NCI-H1694 (cell line): ENCODE results near the gene BAIAP2L1.
"Not testable (repeated sequence)": the region's sequence is repeated elsewhere in the genome, so short reads cannot be mapped to it uniquely, and the experiment has no call there.

Experiments used
- DNase-seq: peaks from one replicate; lab custom pipeline; 2025; lab: John Stamatoyannopoulos, UW

Gene BAIAP2L1

DNA sequence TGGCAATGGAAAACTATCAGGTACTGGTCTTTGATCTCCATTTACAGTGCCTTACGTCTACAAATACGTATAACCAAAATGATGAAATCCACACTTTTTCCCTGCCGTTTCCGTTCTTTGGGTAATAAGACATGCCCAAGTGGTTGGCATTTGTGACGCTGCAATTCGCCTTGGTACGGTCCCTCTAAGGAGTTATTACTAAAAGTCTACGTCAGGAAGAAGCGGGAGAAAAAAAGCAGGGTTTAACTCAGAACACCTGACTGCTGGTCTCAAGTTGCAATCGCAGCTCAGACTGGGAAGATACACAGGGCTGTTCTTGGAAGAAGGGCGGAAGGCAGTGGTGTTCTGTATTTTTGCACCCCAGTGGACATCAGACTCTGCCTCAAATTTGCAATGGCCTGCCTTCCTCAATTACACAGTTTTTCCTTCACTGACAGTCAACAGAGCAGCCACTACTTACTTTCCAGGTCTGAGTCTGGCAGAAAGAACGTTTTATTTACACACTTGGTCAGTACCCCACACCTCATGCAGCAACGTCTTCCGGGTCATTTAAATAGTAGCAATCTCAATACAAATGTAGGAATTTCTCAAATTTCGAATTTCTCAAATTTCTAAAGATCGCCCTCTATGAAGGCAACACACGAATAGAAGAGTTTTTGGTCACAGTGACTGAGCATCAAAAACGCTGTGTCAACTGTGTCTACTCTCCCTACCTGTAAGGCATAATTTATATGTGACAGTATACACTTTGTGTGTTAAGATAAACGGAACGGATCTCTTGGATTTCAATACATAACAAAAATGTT, 2.1 kb downstream of the BAIAP2L1 start:
- no peak for DNase-seq

DNA sequence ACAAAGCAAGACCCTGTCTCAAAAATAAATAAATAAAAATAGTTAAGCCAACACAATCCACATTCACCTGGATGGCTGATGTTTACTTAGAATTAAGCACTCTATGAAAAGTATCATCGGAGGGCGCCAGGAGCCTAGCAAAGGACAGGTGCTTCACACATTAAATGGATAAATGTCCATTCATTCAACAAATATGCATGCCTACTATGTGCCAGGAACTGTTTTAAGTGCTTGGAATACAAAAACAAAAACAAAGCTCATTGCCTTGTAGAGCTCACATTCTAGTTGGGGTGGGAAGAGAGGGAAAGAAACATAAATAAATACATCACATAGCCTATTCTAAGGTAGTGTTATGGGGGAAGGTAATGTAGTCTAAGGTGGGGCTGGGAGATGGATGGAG, 4.1 kb downstream of the BAIAP2L1 start:
- no peak for DNase-seq

DNA sequence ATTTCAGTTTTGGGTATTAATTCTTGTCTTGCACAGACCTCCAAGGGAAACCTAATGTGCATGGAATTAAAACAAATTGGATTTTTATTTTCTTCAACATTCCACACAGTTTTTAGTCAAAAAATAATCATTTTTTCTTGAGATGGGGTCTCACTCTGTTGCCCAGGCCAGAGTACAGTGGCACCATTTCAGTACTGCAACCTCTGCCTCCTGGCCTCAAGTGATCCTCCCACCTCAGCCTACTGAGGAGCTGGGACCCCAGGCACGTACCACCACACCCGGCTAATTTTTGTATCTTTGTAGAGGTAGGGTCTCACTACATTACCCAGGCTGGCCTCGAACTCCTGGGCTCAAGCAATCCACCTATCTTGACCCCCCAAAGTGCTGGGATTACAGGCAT, 4.9 kb downstream of the BAIAP2L1 start:
- no peak for DNase-seq

DNA sequence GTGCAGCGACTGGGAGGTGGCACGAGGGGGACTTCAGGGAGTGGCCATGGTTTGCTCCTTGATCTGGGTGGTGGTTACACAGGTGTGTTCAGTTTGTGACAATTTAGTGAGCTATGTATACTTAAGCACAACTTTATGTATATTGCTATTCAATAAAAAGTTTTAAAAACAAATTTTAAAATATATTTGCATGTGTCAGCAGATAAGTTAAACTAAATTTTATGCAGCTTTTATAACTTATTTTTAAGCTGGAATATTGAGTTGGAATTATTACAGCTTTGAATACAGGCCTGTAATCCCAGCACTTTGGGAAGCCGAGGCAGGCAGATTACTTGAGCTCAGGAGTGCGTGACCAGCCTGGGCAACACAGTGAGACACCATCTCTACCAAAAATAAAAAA, 5.4 kb downstream of the BAIAP2L1 start:
- DNase-seq, result no peak

DNA sequence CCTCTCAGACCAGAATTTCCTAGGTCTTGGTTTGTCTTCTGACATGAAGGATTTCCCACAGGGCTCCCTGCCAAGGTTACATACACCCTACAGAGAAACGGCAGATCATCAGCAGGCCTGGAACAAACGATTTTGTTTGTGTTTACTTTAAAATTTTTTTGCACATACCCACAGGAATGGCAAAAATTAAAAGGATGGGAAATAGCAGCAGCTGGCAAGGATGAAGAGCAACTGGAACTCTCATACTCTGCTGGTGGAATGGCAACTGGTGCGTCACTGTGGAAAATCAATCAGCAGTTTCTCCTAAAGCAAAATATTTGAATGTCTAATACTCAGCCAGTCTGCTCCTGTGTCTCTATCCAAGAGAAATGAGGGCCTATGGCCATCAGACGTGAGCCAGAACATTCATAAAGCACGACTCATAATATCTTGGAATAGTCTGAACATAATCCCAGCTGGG, 6.5 kb downstream of the BAIAP2L1 start:
- DNase-seq, result no peak

DNA sequence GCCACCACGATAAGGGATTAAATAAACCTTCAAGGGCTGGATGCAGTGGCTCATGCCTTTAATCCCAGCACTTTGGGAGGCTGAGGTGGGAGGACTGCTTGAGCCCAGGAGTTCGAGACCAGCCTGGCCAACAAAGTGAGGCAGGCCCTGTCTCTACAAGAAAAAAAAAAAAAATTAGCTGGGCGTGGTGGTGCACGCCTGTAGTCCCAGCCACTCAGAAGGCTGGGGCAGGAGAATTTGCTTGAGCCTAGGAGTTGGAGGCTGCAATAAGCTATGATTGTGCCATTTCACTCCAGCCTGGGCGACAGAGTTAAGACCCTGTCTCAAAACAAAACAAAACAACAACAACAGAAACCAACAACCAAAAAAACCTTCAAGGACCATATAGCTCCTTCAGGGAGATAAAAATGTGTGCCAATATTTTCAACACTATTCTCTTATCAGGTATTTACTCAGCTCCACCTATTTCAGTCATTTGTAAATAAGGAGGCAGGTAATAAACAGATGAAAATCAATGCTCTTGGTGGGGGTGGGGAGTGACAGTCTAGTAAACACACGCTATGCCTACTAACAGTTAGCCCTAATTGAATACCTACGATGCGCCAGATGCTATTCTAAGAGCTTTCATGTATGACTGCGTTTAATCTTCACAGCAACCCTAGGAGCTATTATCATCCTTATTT, 13.2 kb downstream of the BAIAP2L1 start:
- peak; percentile 20 for DNase-seq

DNA sequence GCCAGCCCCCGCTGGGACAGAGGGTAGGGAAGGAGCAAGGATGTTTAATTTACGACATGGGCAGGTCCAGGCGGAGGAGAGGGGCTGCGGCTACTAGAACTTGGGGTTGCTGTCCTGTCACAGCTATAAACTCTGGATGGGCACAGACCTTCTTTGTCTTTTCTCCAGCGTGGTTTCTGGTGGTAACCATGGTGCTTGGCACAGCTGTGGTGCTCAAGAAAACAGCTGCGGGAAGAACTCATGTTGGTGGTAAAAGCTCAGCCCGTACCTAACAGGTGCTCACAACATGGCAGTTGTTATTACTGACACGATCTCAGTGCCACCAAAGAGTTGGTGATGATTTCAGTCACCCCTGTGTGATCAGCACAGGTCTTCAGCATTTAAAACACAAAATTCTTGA, 13.8 kb downstream of the BAIAP2L1 start:
- DNase-seq, result no peak

DNA sequence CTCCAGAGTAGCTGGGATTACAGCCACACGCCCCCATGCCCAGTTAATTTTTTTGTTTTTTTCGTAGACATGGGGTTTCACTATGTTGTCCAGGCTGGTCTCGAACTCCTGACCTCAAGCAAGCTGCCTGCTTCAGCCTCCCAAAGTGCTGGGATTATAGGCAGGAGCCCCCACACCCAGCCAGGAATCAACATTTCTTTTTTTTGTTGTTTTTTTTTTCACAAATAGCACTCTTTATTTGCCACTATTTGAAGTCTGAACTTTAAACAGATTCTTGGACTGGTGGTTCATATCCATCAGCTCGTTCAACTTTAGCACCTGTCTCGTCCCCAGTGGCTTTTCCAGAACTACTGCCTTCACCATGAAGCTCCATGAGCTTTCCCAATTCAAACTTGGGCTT, 15.4 kb downstream of the BAIAP2L1 start:
- DNase-seq, result not testable (repeated sequence)

DNA sequence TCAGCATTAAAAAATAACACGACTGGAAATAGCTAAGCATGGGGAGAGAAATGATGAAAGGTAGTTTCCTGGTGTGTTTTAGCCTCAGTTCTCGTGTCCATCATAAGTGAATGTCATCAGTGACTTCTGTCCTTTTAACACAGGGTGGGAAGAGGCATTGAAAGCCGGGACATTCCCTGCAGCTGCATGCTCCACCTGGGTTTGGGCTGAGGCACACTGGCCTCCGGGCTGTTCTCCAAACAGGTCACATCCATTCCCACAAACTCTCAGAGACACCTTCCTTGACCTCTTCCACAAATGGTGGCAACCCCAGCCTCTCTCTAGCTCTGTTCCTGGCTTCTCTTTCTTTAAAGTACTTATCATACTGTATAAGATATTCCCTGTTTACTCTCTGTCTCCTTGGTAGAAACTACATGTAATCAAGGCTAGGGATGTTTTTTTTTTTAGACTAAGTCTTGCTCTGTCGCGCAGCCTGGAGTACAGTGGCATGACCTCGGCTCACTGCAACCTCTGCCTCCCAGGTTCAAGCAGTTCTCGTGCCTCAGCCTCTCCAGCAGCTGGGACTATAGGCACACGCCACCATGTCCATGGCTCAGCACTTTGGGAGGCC, 22.6 kb downstream of the BAIAP2L1 start:
- DNase-seq, result no peak

DNA sequence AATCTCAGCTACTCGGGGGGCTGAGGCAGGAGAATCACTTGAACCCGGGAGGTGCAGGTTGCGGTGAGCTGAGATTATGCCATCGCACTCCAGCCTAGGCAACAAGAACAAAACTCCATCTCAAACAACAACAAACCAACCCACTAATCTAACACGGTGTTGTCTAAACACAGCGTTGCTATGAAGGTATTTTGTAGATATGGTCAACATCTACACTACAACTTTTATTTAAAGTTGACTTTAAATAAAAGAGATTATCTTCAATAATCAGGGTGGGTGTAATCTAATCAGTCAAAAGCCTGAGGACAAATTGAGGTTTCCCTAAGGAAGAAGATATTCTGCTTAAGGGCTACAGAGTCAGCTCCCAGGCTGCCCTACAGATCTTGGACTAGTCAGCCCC, 24.2 kb downstream of the BAIAP2L1 start:
- DNase-seq, result no peak

DNA sequence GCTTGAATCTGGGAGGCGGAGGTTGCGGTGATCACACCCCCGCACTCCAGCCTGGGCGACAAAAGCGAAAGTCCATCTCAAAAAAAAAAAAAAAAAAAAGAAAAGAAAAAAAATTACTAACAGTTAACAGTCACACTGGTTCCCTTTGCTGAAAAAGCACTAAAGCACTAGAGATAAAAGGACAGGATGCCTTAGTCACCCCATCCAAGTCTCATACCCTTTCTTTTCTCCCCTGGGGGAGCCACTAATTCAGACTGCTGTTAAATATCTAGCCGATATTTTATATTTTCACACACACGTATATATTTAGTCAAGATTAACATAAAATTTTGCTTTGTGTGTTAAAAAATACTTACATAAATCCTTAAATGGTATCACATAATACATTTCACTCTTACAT, 25.2 kb downstream of the BAIAP2L1 start:
- DNase-seq, result no peak

DNA sequence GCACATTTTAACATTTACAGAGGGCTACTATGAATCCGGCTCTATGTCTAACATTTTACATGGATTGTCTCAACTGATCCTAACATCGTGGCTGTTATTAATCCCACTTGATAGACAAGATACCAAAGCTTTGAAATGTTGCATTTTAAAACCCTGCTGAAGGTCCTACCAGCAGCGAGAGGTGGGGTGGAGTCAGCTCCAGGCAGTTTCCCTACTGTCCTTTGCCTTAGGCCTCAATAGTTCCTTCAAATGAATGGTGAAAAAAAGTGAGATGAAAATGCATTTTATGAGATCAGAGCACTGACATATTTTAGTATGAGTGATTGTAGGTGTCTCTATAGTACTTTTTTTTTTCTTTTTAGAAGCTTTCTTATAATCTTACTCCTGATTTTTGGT, 26.6 kb downstream of the BAIAP2L1 start:
- DNase-seq, result no peak

DNA sequence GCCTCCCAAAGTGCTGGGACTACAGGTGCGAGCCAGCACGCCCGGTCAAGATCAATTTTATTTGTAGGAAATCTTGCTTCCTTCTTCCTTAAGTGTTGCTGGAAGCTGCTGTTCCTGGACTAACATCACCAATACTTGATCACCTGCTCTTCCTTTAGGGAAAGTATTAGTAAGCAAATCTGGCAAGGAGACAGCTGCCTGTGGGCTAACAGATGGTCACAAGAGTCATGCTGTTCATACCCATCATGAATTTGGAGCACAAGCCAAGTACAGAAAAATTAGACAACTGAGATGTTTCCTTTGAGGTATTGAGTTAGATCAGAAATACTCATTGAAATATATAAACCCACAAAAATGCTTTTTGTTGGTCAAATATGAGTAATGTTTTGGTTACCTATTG, 27.9 kb downstream of the BAIAP2L1 start:
- peak; percentile 94 for DNase-seq

DNA sequence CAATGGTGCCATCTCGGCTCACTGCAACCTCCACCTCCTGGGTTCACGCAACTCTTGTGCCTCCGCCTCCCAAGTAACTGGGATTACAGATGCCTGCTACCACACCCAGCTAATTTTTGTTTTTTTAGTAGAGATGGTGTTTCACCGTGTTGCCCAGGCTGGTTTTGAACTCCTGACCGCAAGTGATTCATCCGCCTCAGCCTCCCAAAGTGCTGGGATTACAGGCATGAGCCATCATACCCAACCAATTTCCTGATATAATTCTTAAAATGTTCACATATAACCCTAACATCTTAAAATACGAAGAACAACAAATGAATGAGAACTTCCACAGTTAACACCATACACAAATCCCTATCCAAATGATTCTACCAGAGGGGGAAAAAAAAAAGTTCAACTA, 31.2 kb downstream of the BAIAP2L1 start:
- no peak for DNase-seq

DNA sequence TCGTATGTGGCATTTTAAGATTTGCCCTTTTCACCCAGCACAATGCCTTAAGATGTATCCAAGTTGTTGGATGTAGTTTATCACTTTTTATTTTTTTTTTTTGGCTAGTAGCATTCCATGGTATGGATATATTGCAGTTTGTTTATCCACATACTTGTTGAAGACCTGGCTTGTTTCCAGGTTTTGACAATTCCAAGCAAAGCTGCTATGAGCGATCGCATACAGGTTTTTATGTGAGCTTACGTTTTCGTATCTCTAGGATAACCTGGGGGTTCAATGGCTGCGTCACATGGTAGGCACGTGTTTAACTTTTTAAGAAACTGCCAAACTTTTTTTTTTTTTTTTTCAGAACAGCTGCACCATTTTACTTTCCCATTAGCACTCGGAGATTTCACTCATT, 32.2 kb downstream of the BAIAP2L1 start:
- DNase-seq, result no peak

DNA sequence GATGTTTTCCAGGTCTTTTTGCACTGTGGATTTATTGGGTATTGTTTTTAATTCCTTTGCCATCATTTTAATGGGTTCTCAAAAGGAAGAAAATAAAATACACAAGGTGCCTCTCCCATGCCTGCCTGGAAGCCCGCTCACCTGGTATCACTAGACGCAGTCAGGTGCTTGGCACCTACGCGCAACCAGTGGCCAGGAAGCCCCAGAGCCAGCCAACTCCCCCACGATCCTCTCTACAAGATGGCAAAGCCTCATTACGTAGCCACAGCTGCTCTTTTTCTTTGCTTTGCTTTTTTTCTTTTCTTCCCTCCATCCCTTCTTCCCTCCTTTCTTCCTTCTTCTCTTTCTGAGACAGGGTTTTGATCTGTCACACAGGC, 34.3 kb downstream of the BAIAP2L1 start:
- DNase-seq, result no peak

DNA sequence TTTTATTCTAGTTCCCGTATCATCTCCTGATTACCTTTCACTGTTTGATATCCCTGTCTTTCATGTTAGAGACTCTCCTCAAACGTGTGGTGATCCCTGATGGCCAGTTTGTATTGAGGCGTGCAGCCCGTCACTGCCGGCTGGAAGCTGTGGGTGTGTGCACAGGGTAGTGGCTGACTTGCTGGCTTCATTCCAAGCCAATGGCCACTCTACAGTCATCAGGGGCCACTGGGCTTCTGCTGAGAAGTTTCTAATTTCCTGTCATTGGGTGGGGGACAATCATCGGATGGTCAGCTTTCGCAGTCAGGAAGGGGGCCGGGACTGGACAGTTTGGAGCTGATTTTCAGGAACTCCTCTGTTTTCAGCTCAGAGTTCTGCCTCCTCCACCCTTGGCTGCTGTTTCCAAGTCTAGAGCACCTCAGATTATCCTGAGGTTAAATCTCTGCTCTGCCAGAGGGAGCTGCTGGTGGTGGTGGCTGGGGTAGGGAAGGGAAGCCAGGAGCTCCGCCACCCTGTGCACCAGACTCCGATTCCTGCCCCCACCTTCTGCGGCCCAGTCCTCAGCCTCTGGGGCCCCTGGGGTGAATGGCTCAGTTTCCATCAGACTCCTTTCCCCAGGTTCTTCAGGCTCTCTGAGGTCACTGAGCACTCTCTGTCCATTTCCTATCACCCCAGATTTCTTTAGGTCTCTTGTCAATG, 34.9 kb downstream of the BAIAP2L1 start:
- DNase-seq, result no peak

DNA sequence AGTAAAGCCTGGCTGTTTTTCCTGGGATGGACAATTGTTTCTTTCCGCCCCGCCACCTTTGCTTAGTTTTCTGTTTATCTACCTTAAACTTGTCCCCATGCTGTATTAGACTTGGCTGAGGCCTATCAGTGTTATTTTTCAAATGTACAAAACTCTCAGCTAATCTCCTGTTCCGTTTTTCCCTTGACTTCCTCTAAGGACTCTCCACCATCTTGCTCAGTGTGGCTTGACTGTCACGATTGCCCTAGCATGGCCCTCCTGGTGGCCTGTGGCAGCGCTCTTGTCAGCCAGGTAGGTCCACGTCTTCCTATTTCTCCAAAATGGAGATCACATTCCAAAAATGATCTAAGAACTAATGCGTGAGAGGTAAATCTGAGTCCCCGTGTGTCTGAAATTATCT, 36.7 kb downstream of the BAIAP2L1 start:
- no peak for DNase-seq

DNA sequence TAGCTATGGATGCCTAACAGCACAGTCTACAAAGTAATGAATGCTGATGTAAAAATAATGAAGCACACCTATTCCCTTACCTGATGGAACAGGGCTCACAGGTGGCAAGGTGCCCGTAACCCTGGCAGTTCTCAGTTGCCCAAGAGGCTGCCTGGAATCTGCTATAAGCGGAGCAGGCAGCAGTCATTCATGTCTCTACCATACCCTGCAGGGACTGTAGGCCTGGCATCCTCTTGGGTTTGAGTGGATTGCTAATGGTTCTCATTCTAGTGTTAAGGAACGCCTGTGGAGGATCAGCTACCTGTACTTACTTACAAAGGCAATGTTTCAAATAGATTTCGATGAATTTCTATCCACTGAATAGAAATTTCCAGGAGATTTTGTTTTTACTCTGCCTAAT, 38.4 kb downstream of the BAIAP2L1 start:
- no peak for DNase-seq

DNA sequence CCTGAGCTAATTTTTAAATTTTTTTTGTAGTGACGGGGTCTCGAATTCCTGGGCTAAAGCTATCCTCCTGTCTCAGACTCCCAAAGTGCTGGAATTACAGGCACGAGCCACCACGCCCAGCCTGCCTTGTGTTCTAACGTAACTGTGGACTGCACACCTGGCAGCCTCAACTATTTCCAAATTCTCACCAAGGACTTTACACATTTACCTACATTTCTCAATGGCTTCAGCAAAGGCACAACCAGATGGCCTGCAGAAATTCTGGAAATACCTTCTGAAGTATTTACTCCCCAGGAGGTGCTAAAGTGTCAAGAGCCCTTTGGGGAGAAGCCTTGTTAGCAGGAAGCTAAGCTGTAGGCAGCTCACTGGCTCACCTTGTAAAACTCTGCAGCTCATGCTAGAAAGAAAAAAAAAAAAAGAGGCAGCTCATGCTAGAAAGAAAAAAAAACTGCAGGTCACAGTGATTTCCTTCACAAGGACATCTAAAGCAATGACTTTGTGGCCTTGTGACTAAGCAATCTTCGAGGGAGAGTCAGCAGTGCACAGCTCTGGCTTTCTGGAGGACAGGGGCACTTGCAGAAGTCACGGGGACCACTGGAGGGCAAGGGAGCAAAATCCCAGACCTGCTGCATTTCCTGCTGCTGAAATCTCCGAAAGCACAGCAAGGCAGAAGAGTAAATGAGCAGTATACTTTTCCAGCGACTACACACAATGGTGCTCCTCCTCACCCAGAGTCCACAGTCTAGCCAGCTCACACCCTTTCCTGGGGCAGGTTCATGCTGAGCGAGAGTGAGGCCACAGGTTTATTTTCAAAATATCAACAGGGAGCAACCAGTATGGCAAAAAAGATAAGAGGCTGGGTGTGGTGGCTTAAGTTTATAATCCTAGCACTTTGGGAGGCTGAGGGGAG, 40.4 kb downstream of the BAIAP2L1 start:
- DNase-seq, result no peak

DNA sequence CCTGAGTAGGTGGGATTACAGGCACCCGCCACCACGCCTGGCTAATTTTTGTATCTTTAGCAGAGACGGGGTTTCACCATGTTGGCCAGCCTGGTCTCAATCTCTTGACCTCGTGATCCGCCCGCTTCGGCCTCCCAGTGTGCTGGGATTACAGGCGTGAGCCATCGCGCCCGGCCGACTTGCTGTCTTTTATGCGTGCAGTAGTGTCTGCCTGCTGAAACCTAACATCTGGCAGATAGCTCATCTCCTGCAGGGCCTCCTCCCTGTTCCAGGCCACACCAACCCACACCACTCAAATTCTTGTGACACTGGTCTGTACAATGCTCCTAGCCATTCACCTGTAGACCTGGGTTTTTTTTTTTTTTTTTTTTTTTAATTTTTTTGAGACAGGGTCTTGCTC, 41.5 kb downstream of the BAIAP2L1 start:
- no peak for DNase-seq

DNA sequence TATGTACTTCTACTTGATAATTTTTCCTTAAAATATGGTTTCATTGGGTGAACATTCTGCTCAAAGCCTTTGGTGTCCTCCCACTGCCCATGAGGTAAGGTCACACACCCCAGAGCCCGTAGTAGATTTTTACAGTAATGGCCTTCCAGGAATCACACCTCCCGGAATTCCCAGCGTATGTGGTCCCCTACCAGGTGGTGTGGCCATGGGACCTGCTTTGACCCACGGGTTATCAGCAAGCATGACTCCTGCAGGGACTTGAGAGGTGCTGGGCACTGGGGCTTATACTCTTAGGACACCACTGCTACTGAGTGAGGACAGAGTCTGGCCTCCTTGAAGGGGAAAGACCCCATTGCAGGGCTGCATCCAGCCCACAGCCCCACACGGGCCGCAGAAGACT, 42.2 kb downstream of the BAIAP2L1 start:
- no peak for DNase-seq
